RWPE2 (cell line): ENCODE results near the gene CDK13.

Experiments used
- ATAC-seq: fragments of 200-7000 bp; cut with Tn5 transposase; 3 replicates; pipeline ENCODE4 v1.9.1; 2021; ENCODE audit warnings: low read depth
- DNase-seq: peaks from one replicate; pipeline ENCODE4 v3.0.0-alpha.2; 2020; ENCODE audit warnings: low spot score
- H3K27ac ChIP-seq: fragments of 450-650 bp; 2 replicates; pipeline ENCODE4 v1.5.1; 2017; ENCODE audit warnings: mild to moderate bottlenecking; ENCODE audit not compliant: poor library complexity, severe bottlenecking
- H3K27me3 ChIP-seq: fragments of 250-450 bp; sonication (Bioruptor Pico); 2 replicates; pipeline ENCODE4 v1.5.1; 2021; ENCODE audit warnings: mild to moderate bottlenecking, moderate library complexity; ENCODE audit not compliant: insufficient read depth, poor library complexity, severe bottlenecking
- H3K36me3 ChIP-seq: fragments of 250-450 bp; sonication (Bioruptor Pico); 2 replicates; pipeline ENCODE4 v1.5.1; 2020; ENCODE audit warnings: low read depth, mild to moderate bottlenecking, moderate library complexity
- H3K4me1 ChIP-seq: fragments of 250-450 bp; sonication (Bioruptor Pico); 2 replicates; pipeline ENCODE4 v1.5.1; 2021; ENCODE audit warnings: mild to moderate bottlenecking, moderate library complexity; ENCODE audit not compliant: insufficient read depth, poor library complexity, severe bottlenecking
- H3K4me3 ChIP-seq: fragments of 250-450 bp; sonication (Bioruptor Pico); 2 replicates; pipeline ENCODE4 v1.5.1; 2021; ENCODE audit warnings: mild to moderate bottlenecking, moderate library complexity; ENCODE audit not compliant: severe bottlenecking
- H3K9me3 ChIP-seq: fragments of 250-450 bp; sonication (Bioruptor Pico); 2 replicates; pipeline ENCODE4 v1.5.1; 2021; ENCODE audit warnings: mild to moderate bottlenecking, moderate library complexity; ENCODE audit not compliant: severe bottlenecking
- TF ChIP-seq, protein P1 (sequence below): fragments of 450-650 bp; IDR thresholded peaks from one replicate; pipeline ENCODE4 v1.5.1; 2017; ENCODE audit warnings: mild to moderate bottlenecking, moderate library complexity; ENCODE audit not compliant: poor library complexity, severe bottlenecking

The CDK13 gene

DNA sequence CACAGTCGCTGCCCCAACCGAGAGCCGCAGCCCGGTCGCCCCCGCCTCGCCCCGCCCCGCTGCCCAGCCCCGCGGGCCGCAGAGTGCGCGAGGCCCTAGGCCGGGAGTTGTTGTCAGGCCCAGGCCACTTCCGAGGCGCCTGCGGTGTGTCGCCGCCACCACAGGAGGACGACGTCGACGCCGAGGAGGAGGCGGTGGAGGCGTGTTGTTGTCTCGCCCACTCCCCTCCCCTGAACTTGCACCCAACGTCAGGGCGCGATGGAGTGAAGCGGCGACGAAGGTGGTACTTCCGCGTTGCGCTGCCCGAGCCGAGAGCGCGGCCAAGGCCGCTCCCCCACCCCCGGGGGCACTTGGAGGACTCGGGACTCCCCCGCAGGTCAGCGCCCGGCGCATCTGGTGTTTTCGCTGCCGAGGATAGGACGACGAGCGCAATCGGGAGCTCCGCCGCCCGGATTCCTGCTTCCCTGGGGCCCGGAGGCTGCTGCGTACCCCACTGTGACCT is at the start of gene CDK13:
TSS of gene CDK13 (plus strand) at position 286 of the 502 bp plus-strand sequence. CDS start 386 bp downstream, outside the sequence.
- Histone ChIP-seq H3K27ac (peak within 1 kb of the TSS; percentile 95), H3K9me3 (no peaks in the 10 kb centered on the region), H3K4me3 (peak within 1 kb of the TSS; percentile 65), H3K36me3 (peaks cover 19% of the 10 kb centered on the region), H3K4me1 (peaks cover 12% of the 10 kb centered on the region), H3K27me3 (no peaks in the 10 kb centered on the region)
- ATAC-seq, result peak; percentile 44
- peak; percentile 81 for DNase-seq
- TF ChIP-seq, protein P1, sequence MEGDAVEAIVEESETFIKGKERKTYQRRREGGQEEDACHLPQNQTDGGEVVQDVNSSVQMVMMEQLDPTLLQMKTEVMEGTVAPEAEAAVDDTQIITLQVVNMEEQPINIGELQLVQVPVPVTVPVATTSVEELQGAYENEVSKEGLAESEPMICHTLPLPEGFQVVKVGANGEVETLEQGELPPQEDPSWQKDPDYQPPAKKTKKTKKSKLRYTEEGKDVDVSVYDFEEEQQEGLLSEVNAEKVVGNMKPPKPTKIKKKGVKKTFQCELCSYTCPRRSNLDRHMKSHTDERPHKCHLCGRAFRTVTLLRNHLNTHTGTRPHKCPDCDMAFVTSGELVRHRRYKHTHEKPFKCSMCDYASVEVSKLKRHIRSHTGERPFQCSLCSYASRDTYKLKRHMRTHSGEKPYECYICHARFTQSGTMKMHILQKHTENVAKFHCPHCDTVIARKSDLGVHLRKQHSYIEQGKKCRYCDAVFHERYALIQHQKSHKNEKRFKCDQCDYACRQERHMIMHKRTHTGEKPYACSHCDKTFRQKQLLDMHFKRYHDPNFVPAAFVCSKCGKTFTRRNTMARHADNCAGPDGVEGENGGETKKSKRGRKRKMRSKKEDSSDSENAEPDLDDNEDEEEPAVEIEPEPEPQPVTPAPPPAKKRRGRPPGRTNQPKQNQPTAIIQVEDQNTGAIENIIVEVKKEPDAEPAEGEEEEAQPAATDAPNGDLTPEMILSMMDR, result no peak

DNA sequence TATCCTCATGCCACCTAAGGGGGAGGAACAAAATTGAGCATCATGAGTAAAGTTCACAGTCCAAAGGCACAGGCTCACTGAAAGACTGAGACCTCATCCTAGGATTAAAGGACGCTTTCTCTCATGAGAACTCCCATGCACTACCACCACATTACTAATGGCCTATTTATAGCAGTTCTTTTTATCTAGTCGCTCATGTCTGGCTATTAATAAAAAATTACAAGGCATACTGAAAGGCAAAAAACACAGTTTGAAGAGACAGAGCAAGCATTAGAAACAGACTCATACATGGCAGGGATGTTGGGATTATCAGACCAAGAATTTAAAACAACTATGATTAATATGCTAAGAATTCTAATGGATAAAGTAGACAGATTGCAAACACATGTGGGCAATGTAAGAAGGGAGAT is 46.0 kb upstream of the CDK13 start:
- Histone ChIP-seq H3K27ac (no peak overlapping the region), H3K27me3 (no peaks in the 10 kb centered on the region), H3K4me3 (no peak overlapping the region), H3K36me3 (no peaks in the 10 kb centered on the region), H3K4me1 (no peaks in the 10 kb centered on the region), H3K9me3 (peaks cover 2% of the 10 kb centered on the region)
- DNase-seq (no peak), ATAC-seq (no peak)
- TF ChIP-seq, protein P1, result no peak

DNA sequence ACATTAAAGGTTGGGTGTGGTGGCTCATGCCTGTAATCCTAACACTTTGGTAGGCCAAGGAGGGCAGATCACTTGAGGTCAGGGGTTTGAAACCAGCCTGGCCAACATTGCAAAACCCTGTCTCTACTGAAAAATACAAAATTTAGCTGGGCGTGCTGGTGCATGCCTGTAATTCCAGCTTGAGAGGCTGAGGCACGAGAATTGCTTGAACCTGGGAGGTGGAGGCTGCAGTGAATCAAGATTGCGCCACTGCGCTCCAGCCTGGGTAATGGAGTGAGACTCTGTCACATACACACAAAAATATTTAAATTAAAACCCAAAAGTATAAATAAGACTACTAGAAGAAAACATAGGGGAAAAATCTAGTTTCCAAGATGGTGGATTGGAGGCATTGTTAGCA is 41.9 kb upstream of the CDK13 start:
- H3K9me3 ChIP-seq, result peaks cover 2% of the 10 kb centered on the region

DNA sequence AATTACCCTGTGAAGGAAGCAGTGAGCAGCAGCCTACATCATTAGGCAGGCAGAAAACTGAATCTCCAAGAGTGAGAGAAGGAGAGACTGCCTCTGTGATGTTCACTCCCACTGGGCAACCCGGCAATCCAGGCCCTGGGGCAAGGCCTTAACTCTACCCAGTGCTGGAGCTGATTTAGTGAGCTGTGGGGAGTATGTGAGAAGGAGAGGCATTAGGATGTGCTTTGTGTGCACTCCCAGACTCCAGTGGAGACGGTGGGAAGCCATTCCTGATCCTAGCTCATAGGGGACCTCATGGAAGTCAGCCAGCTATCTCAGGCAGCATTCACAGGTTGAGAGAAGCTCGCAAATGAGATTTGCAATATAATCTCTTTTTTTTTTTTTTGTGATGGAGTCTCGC is 41.1 kb upstream of the CDK13 start:
- ATAC-seq, result no peak
- TF ChIP-seq, protein P1, result no peak

More for the DNA sequence above, 41.9 kb upstream of the CDK13 start:
- H3K27me3 ChIP-seq, result no peaks in the 10 kb centered on the region
- H3K4me1 ChIP-seq, result no peaks in the 10 kb centered on the region
- no peak overlapping the region for H3K4me3 ChIP-seq
- H3K36me3 ChIP-seq, result no peaks in the 10 kb centered on the region
- ATAC-seq (no peak), DNase-seq (no peak)
- TF ChIP-seq, protein P1, result no peak
- no peak overlapping the region for H3K27ac ChIP-seq

DNA sequence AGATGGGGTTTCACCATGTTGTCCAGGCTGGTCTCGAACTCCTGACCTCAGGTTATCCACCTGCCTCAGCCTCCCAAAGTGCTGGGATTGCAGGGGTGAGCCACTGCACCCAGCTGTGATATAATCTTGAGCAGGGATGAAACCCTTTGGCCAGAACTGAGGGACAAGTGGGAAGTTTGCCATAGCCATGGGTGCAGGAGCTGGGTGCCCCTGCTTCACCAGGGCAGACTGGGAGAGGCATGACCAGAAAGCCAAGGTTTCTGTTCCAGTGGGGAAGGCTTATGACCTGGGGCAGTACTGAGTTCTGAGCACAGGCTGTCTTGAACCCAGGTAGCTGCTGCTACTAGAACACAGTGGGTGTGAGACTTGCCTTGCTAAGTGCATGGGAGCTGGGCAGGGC is 40.5 kb upstream of the CDK13 start:
- no peaks in the 10 kb centered on the region for H3K36me3 ChIP-seq
- H3K27ac ChIP-seq, result no peak overlapping the region
- TF ChIP-seq, protein P1, result no peak
- H3K4me1 ChIP-seq, result no peaks in the 10 kb centered on the region
- H3K27me3 ChIP-seq, result no peaks in the 10 kb centered on the region
- H3K9me3 ChIP-seq, result peaks cover 2% of the 10 kb centered on the region
- H3K4me3 ChIP-seq, result no peak overlapping the region
- ATAC-seq, result no peak
- DNase-seq, result no peak

More for the DNA sequence above, 41.1 kb upstream of the CDK13 start:
- Histone ChIP-seq H3K36me3 (no peaks in the 10 kb centered on the region), H3K27ac (no peak overlapping the region), H3K27me3 (no peaks in the 10 kb centered on the region), H3K4me1 (no peaks in the 10 kb centered on the region), H3K9me3 (peaks cover 2% of the 10 kb centered on the region), H3K4me3 (no peak overlapping the region)
- no peak for DNase-seq
